ENCODE measurements around the gene CD19. TPM values are rescaled to one million over a fixed set of nuclear protein-coding genes. Genes with fewer than 3 reads are reported as not detected.
A peak's percentile ranks its signal among the peaks of the same experiment; 100 is the strongest.
"Not testable (repeated sequence)": the region's sequence is repeated elsewhere in the genome, so short reads cannot be mapped to it uniquely, and the experiment has no call there.

The CD19 gene
- total RNA-seq, 1 experiment from 2014 or later, result not detected

DNA sequence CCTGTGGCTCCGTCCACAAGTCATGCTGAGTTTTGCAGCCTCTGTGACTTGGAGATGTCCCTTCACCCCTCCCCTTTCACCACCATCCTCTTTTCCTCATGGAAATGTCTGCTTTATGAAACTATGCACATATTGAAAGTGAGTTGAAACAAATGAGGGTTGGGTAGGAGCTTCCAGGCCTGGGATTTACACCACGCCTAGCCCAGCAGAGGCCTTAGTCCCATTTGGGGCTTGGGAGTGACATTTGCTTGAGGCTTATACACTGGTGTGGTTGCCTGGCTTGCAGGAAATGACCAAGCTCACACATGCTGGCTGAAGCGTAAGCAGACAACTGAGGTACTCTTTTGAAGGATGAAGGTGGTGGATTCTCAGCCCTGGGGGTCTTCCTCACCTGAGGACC is 32.3 kb downstream of the CD19 start:
- no peak for DNase-seq (ENCODE audit: low read depth, low spot score)
- in situ Hi-C loops (cut with HindIII; ENCODE audit: low pct_unique_long_range_greater_than_20kb, low sequenced_read_pairs), result no loop called here

DNA sequence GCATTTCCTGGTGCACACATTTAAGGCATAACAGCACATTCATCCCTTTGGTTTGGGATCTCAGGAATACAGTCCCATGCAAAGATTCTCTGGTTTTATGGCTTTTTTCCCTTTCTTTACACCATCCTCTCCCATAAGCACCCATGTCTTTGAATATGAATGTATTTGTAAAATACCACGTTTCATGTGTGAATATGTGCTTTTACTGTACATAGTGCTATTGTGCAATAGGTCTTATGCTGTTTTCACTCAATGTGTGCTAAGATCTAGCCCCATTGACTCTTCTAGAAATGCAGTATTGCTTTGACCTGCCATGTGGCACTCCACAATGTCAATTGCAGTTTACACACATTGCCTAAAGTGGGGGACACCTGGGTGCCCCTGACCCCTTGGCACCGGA is 32.7 kb downstream of the CD19 start:
- in situ Hi-C loops (cut with HindIII; ENCODE audit: low pct_unique_long_range_greater_than_20kb, low sequenced_read_pairs), result no loop called here

DNA sequence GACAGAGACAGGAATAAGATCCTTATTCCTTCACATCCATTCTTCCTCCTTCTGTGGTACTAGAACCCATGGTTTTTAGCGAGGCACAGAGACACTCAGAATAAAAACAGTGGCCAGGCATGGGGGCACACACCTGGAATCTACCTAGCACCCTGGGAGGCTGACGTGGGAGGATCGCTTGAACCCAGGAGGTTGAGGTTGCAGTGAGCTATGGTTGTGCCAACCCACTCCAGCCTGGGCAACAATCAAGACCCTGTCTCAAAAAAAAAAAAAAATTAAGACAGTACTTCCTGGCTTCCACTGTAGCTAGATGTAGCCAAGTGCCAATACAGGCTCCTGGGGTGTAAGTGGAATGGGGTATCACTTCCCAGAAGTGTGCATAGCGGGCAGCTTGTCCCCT is 35.4 kb downstream of the CD19 start:
- in situ Hi-C loops (cut with HindIII; ENCODE audit: low pct_unique_long_range_greater_than_20kb, low sequenced_read_pairs), result no loop called here
- DNase-seq (ENCODE audit: low read depth, low spot score), result no peak

More for the DNA sequence above, 32.7 kb downstream of the CD19 start:
- DNase-seq (ENCODE audit: low read depth, low spot score), result no peak

DNA sequence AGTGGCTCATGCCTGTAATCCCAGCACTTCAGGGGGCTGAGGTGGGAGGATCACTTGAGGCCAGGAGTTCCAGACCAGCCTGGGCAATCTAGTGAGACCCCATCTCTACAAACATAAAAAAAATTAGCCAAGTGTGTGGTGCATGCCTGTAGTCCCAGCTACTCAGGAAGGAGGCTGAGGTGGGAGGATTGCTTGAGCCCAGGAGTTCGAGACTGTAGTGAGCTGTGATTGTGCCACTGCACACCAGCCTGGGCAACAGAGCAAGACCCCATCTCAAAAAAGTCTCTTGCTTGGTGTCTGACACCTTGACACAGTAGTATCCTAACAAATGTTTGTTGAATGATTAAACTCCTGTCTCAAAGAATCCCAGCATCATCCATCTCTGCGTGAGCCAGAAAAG is 37.9 kb downstream of the CD19 start:
- in situ Hi-C loops (cut with HindIII; ENCODE audit: low pct_unique_long_range_greater_than_20kb, low sequenced_read_pairs), result not testable (repeated sequence)

DNA sequence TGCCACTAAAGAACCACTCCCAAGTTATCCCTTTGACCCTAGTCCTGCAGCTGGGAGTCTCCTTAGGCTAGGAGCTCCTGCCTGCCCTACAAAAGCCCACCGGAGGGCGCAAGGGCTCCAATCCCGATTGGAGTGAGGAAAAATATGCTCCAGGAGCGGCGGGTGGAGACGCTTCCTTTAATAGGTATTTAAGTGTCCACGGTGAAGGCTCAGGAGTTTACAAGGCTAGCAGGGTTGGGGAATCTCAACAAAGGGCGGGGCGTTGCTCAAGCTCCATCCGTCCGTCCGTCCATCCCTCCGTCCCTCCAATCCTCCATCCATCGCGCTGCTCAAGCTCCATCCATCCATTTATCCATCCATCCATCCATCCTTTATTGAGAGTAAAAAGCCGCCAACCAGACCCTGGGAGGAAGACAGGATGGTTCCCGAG is 42.3 kb downstream of the CD19 start:
- peak; percentile 73 for DNase-seq (ENCODE audit: low read depth, low spot score)
- in situ Hi-C loops (cut with HindIII; ENCODE audit: low pct_unique_long_range_greater_than_20kb, low sequenced_read_pairs), result no loop called here

More for the DNA sequence above, 37.9 kb downstream of the CD19 start:
- not testable (repeated sequence) for DNase-seq (ENCODE audit: low read depth, low spot score)

DNA sequence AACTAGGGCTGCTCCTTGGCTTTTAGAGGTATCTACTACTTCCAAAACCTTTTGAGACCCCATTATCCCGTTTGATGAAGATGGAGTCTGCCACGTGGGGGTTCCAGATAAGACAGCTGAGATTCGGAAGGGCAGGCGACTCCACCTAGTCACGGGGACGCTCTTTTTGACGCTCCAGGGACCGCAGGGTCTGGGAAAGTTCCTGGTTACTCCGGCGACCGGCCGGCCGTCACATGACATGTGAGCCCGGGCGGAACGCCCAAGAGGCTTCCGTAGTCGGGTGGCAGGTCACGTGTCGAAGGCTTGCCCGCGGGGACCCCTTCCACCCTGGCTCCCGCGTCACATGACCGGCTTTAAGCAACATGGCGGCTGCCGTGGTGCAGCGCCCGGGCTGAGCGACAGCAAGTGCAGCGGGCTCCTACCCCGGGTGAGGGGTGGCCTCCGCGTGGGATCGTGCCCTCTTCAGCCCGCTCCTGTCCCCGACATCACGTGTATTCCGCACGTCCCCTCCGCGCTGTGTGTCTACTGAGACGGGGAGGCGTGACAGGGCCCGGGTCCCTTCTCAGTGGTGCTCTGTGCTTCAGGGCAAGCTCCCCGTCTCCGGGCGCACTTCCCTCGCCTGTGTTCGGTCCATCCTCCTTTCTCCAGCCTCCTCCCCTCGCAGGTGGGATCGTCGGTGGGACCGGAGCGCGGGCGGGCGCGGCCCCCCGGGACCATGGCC is 42.8 kb downstream of the CD19 start, which contains the start of gene SPNS1:
Gene SPNS1 (plus strand): TSS at position 342 of the 721 bp plus-strand sequence. CDS start 374 bp downstream, at position 716.
- DNase-seq (ENCODE audit: low read depth, low spot score), result peak; percentile 93
- in situ Hi-C loops (cut with HindIII; ENCODE audit: low pct_unique_long_range_greater_than_20kb, low sequenced_read_pairs), result no loop called here

DNA sequence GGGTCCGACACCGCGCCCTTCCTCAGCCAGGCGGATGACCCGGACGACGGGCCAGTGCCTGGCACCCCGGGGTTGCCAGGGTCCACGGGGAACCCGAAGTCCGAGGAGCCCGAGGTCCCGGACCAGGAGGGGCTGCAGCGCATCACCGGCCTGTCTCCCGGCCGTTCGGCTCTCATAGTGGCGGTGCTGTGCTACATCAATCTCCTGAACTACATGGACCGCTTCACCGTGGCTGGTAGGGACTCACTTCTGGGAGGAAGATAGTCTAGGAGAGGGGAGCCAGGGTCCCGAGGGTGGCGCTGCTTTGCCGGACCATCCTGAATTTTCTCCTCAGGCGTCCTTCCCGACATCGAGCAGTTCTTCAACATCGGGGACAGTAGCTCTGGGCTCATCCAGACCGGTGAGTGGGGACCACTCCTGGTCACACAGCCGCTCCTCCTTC is 43.4 kb downstream of the CD19 start:
- in situ Hi-C loops (cut with HindIII; ENCODE audit: low pct_unique_long_range_greater_than_20kb, low sequenced_read_pairs), result no loop called here
- no peak for DNase-seq (ENCODE audit: low read depth, low spot score)

DNA sequence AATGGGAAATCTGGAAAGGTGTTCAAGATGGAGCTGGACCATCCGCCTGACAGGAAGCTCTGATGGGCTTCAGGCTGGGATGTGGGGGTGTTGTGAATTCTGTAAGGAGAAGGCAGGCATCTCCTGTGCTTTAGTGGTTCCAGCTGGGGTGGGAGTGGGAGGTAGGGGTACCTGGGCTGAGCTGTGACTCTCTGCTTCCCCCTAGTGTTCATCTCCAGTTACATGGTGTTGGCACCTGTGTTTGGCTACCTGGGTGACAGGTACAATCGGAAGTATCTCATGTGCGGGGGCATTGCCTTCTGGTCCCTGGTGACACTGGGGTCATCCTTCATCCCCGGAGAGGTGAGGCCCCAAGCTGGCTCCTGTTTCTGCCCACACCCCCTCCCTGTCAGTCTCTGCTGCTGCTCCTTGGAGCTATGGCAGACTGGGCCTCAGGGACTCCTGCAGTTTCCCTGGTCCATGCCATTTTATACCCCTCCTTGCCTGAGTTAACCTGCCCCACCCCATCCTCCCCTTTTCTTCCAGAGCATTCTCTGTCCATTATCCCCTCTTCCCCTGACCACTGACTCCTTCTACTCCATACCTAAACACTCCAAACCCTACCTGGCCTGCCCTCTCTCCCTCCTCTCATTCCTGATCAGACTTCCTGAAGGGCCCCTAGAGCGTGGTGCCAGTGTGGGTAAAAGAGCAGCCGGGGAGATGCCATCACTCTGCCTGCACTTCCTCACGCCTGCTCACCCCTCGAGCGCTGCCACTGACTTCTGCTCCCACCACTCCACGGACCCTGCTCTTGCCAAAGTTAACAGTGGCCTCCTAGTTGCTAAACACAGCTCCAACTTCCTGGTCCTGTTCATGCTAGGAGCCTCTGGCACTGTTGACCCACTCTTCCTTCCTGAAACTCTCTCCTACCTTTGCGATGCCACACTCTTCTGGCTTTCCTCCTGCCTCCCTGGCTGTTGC is 46.2 kb downstream of the CD19 start:
- no peak for DNase-seq (ENCODE audit: low read depth, low spot score)
- in situ Hi-C loops (cut with HindIII; ENCODE audit: low pct_unique_long_range_greater_than_20kb, low sequenced_read_pairs), result no loop called here

DNA sequence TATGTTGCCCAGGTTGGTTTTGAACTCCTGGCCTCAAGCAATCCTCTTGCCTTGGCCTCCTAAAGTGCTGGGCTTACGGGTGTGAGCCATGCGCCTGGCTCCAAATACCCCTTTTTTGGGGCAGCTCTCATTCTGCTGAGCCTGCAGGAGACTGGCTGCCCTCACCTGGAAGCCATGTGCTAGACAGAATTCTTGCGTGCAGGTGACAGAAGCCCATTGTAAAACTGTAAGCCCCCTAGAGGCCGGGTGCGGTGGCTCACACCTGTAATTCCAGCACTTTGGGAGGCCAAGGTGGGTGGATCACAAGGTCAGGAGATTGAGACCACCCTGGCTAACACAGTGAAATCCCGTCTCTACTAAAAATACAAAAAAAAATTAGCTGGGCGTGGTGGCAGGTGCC is 48.6 kb downstream of the CD19 start:
- in situ Hi-C loops (cut with HindIII; ENCODE audit: low pct_unique_long_range_greater_than_20kb, low sequenced_read_pairs), result not testable (repeated sequence)

DNA sequence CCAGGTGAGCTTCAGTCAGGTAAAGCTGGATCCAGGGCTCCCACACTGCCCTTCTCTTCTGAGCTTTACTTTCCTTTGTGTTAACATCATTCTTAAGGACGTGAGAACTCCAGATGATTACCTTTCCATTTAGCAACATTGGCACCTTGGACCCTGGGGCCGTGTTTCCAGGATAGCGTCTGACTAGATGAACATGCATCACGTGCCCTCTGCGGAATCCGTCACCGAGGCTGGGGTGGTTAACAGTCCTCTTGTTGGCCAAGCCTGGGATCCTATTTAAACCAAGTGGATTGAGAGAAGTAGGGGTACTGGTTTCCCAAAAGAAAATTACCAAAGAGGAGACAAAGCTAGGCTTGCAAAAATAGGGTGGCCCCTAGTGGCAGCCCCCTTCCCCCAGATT is 49.2 kb downstream of the CD19 start:
- in situ Hi-C loops (cut with HindIII; ENCODE audit: low pct_unique_long_range_greater_than_20kb, low sequenced_read_pairs), result no loop called here
- no peak for DNase-seq (ENCODE audit: low read depth, low spot score)

More for the DNA sequence above, 48.6 kb downstream of the CD19 start:
- DNase-seq (ENCODE audit: low read depth, low spot score), result not testable (repeated sequence)

DNA sequence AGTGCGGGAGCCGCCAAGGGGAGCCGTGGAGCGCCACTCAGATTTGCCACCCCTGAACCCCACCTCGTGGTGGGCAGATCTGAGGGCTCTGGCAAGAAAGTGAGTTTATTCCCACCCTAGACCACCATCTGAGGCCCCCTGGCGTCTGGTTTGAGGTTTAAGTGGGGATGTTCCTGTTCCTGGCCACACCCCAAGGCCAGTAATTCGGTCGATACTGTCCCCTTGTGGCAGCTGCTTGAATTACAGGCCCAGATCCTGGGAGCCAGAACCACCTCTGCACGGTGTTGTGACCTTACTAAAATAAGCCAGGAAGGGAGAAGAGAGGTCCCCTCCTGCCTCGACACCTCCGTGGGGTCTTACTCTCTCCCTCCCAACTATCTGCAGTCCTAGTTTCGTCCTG is 49.7 kb downstream of the CD19 start:
- DNase-seq (ENCODE audit: low read depth, low spot score), result peak; percentile 47
- in situ Hi-C loops (cut with HindIII; ENCODE audit: low pct_unique_long_range_greater_than_20kb, low sequenced_read_pairs), result no loop called here

DNA sequence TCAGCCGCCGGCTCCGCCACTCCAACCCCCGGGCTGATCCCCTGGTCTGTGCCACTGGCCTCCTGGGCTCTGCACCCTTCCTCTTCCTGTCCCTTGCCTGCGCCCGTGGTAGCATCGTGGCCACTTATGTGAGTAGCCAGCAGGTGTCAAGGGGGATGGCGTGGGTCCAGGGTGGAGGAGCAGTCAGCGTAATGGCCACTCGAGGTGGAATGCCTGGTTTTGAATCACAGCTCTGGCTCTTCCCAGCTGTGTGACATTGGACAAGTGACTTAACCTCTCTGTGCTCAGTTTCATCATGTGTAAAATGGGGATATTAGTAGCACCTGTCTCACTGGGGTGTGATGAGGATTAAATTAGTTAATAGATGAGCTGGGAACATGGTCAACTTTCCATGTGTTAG is 50.6 kb downstream of the CD19 start:
- no peak for DNase-seq (ENCODE audit: low read depth, low spot score)
- in situ Hi-C loops (cut with HindIII; ENCODE audit: low pct_unique_long_range_greater_than_20kb, low sequenced_read_pairs), result no loop called here

DNA sequence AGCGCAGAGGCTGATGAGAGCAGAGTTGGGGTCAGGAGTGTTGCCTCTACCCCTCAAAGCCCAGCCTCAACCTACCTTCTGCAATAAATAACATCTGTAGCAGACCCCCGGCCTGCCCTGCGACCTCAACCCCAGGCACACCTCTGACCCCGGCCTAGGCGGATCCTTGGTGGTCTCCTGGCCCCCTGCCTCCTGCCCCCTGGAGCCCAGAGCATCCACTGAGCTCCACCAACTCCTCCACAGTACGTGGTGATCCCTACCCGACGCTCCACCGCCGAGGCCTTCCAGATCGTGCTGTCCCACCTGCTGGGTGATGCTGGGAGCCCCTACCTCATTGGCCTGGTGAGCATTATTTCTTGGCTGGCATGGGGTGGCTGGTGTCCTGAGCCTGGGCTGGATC is 51.2 kb downstream of the CD19 start:
- in situ Hi-C loops (cut with HindIII; ENCODE audit: low pct_unique_long_range_greater_than_20kb, low sequenced_read_pairs), result no loop called here
- no peak for DNase-seq (ENCODE audit: low read depth, low spot score)

DNA sequence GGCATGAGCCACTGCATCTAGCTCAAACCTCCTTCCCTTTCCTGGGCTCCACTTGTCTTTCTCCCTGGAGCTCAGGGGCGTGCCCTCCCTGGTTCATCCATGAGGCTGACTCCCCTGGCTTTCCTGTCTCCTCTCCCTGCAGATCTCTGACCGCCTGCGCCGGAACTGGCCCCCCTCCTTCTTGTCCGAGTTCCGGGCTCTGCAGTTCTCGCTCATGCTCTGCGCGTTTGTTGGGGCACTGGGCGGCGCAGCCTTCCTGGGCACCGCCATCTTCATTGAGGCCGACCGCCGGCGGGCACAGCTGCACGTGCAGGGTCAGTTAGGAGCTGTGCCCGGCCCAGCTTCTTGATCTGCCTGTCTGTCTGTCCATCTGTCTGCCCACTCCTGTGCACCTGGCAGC is 51.9 kb downstream of the CD19 start:
- in situ Hi-C loops (cut with HindIII; ENCODE audit: low pct_unique_long_range_greater_than_20kb, low sequenced_read_pairs), result no loop called here
- no peak for DNase-seq (ENCODE audit: low read depth, low spot score)

DNA sequence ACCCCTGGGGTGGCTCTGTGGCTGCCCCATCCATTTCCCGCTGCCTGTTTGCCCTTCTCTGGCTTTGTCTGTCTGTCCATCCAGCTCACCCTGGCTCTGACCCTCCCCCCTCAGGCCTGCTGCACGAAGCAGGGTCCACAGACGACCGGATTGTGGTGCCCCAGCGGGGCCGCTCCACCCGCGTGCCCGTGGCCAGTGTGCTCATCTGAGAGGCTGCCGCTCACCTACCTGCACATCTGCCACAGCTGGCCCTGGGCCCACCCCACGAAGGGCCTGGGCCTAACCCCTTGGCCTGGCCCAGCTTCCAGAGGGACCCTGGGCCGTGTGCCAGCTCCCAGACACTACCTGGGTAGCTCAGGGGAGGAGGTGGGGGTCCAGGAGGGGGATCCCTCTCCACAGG is 52.3 kb downstream of the CD19 start:
- in situ Hi-C loops (cut with HindIII; ENCODE audit: low pct_unique_long_range_greater_than_20kb, low sequenced_read_pairs), result no loop called here
- DNase-seq (ENCODE audit: low read depth, low spot score), result no peak

DNA sequence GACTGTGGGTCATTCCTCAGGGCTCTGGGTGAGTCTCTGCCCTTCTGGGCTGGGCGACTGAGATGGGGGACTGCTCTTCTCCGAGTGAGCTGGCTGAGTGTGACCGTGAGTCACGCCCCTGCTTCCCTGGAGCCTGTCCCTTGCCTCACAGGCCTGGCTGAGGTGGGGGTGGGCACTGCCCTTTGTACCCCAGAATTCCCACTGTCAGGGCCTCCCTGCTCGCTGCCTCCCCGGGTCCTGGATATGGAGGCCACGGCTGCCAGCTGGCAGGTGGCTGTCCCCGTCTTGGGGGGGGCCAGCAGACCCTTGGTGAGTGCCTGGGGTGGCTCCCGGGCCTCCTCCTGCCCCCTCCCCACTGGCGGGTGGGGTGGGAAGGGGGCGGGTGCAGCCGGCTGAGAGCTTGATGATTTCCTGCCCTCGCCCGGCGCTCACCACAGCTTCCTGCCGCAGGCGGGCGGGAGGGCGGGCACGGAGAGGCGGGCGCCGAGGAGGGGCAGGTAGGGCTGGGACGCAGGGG is 52.9 kb downstream of the CD19 start, which contains the start of gene LAT:
Gene LAT (plus strand): TSS at position 434 of the 517 bp plus-strand sequence. CDS start 366 bp downstream, outside the sequence.
- in situ Hi-C loops (cut with HindIII; ENCODE audit: low pct_unique_long_range_greater_than_20kb, low sequenced_read_pairs), result no loop called here

DNA sequence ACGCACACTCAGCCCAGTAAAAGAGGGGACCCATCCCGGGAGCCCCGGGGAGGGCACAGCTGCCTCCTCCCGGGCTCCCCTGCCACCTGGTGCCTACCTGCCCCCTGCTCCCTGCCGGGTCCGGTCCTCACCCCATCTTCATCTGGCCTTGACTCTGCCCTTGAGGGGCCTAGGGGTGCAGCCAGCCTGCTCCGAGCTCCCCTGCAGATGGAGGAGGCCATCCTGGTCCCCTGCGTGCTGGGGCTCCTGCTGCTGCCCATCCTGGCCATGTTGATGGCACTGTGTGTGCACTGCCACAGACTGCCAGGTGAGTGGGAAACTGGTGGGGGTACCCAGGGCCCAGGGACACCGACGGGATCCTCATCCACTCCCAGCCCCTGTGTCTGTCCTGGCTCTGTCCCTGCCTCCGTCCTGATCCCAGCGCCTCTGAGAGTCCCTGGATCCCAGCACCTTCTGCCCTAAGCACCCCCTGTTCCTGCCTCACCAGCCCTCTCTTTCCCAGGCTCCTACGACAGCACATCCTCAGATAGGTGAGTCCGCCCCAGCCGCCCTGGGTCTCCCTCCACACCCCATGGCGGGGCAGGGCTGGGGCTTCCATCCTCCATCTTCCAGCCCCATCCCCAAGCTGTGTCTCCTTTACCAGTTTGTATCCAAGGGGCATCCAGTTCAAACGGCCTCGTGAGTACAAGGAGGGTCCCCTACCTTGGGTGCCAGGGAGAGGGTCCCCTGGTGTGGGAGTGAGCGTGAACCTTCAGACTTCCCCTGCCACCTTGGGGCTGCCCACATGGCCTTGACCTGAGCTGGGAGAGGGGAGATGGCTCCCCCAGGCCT is 53.7 kb downstream of the CD19 start:
- in situ Hi-C loops (cut with HindIII; ENCODE audit: low pct_unique_long_range_greater_than_20kb, low sequenced_read_pairs), result no loop called here
- DNase-seq (ENCODE audit: low read depth, low spot score), result no peak

More for the DNA sequence above, 52.9 kb downstream of the CD19 start, which contains the start of gene LAT:
- no peak for DNase-seq (ENCODE audit: low read depth, low spot score)

Measured in SK-MEL-5 (cell line).